ENCODE measurements around the gene LRRC3B.

DNA sequence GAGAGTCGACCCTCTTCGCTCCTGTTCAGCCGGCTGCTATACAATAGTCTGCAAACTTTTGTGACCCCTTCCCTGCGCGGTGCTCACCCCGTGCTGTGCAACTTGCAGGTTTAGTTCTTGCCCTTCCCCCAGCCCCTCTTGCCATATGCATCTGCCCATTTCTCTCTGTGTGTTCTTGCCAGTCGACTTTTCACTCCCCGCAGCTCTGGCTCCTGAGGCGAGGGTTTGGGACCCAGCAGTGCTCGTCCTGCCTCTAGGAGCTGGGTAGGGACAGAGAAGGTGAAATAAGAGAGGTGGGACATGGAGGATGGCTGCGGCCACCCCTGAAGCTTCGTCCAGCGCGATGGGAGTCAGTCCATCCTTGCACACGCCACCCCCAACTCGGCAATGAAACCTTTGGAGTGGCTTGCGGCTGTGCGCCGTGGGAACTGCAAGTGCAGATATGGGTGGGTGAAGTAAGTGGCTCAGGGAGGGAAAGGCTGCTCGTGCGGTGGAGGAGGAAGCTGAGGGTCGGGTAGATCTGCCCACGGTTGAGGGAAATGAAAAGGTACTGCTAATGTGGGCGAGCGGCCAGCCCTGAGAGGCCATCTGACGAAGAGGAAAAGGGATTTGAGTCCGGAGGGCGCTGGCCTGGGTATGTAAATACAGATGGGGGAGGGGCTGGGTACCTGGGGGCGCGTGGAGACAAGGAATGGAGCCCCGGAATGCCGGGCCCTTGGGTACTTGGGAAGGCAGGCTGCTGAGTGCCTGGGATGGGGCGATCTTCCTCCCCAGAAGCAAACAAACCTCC, 1.0 kb downstream of the LRRC3B start:
- no peak for TF ChIP-seq POLR2A (IDR thresholded peaks at IDR 0.05)
- TF ChIP-seq, protein P1, sequence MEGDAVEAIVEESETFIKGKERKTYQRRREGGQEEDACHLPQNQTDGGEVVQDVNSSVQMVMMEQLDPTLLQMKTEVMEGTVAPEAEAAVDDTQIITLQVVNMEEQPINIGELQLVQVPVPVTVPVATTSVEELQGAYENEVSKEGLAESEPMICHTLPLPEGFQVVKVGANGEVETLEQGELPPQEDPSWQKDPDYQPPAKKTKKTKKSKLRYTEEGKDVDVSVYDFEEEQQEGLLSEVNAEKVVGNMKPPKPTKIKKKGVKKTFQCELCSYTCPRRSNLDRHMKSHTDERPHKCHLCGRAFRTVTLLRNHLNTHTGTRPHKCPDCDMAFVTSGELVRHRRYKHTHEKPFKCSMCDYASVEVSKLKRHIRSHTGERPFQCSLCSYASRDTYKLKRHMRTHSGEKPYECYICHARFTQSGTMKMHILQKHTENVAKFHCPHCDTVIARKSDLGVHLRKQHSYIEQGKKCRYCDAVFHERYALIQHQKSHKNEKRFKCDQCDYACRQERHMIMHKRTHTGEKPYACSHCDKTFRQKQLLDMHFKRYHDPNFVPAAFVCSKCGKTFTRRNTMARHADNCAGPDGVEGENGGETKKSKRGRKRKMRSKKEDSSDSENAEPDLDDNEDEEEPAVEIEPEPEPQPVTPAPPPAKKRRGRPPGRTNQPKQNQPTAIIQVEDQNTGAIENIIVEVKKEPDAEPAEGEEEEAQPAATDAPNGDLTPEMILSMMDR (IDR thresholded peaks at IDR 0.05): no peak
- TF ChIP-seq POLR2AphosphoS5 (IDR thresholded peaks at IDR 0.05): no peak

All from stomach (tissue), 4 donors.